ENCODE data around the gene ZNF839. TPM values are rescaled to one million over a fixed set of nuclear protein-coding genes. Genes with fewer than 3 reads are reported as not detected.

The ZNF839 gene
- total RNA-seq, 4 donors from 2014 or later, result 3.8 to 12.6 (median 8.1) TPM

- no peak for ATAC-seq (ENCODE audit: low FRiP score)
- TF ChIP-seq CTCF (IDR thresholded peaks at IDR 0.05), result no peak
- no peak for DNase-seq (ENCODE audit: low spot score)
Measured at GRCh38 chr14:102279688-102280348, 39.7 kb upstream of the ZNF839 start.

- DNase-seq (ENCODE audit: low spot score), result no peak
Measured at GRCh38 chr14:102280376-102280962, 39.1 kb upstream of the ZNF839 start.

GRCh38 chr14:102282751-102283465 is 36.6 kb upstream of the ZNF839 start:
- DNase-seq (ENCODE audit: low spot score), result no peak
- TF ChIP-seq CTCF (IDR thresholded peaks at IDR 0.05), result no peak
- no peak for ATAC-seq (ENCODE audit: low FRiP score)

More at GRCh38 chr14:102280376-102280962, 39.1 kb upstream of the ZNF839 start:
- TF ChIP-seq CTCF (IDR thresholded peaks at IDR 0.05), result no peak
- no peak for ATAC-seq (ENCODE audit: low FRiP score)

- no peak for DNase-seq (ENCODE audit: low spot score)
- no peak for TF ChIP-seq CTCF (IDR thresholded peaks at IDR 0.05)
- no peak for ATAC-seq (ENCODE audit: low FRiP score)
Measured at GRCh38 chr14:102283631-102284129, 35.9 kb upstream of the ZNF839 start.

- DNase-seq (ENCODE audit: low spot score), result no peak
- no peak for ATAC-seq (ENCODE audit: low FRiP score)
- TF ChIP-seq CTCF (IDR thresholded peaks at IDR 0.05), result no peak
Measured at GRCh38 chr14:102285106-102285505, 34.4 kb upstream of the ZNF839 start.

GRCh38 chr14:102288139-102288538 is 31.4 kb upstream of the ZNF839 start:
- TF ChIP-seq CTCF (IDR thresholded peaks at IDR 0.05), result no peak
- ATAC-seq (ENCODE audit: low FRiP score) (no peak), DNase-seq (ENCODE audit: low spot score) (no peak)

All from omental fat pad (tissue), 4 donors.